GM18517 (cell line): ENCODE results near the gene MCRIP2.
"Not testable (repeated sequence)": the region's sequence is repeated elsewhere in the genome, so short reads cannot be mapped to it uniquely, and the experiment has no call there.

Experiments
- ATAC-seq: cut with Tn5 transposase; IDR thresholded peaks from one replicate; pipeline ENCODE4 v1.9.1; 2021; ENCODE audit warnings: mild to moderate bottlenecking, moderate library complexity; ENCODE audit not compliant: unreplicated experiment

The MCRIP2 gene, protein sequence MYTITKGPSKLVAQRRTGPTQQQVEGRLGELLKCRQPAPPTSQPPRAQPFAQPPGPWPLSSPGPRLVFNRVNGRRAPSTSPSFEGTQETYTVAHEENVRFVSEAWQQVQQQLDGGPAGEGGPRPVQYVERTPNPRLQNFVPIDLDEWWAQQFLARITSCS

DNA sequence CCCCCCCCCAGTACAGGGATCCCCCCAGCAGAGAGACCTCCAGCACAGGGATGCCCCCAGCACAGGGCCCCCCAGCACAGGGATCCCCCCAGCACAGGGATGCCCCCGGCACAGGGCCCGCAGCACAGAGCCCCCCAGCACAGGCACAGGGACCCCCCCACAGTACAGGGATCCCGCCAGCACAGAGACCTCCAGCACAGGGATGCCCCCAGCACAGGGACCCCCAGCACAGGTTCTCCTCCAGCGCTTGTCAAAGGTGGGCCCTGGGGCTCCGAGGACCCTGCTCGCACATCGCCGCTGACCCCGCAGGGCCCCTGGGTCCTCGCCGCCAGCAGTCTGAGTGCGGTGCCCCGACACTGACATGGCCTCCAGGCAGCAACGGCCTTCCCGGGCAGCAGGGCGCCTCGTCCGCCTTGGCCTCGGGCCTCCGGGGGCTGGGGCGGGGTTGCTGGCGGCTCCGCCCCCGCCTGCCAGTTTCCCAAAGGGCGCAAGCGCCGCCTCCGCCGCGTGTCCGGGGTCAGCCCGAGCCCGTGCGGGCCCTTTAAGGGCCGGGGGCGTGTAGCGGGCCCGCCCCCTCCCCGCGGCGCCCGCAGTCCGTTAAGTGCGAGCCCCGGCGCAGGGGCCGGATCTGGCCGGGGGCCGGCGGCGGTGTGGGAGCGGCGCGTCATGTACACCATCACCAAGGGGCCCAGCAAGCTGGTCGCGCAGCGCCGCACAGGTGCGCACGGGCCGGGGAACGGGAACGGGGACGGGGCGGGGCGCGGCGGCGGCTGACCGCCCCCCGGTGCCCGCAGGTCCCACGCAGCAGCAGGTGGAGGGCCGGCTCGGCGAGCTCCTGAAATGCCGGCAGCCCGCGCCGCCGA, at the start of gene MCRIP2:
Gene MCRIP2, plus strand, starts transcription at position 503 of the 863 bp plus-strand sequence. Its CDS starts 164 bp downstream, at position 667.
- peak; percentile 43 for ATAC-seq

DNA sequence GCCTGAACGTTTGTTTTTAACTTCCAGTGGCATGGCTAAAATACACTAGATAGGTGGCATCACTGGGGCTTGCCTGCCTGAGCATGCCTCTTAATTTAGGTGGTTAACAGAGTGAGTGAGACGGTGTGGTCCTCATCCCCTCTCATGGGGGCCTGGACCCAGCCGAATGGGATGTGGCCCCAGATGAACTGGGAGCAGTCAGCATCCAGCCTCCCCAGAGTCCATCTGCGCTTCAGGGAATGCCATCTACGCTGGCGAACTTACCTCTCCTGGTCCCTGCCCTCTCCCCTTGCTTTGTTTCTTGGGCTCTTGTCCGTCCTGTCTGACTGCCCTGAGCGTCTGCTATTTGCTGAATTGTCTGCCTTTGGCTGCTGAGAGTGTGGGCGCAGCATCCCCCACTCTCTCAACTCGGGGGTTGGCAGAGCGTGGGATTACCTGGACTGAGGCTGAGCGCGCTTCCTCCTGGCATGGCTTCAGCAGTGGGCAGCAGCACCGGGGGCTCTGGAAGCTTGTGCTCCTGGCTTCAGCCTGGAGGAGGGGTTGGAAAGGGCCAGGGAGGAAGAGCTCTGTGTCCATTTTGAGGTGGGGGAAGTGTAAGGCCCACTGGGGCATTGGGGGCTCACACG, 49.6 kb upstream of the MCRIP2 start:
- no peak for ATAC-seq

DNA sequence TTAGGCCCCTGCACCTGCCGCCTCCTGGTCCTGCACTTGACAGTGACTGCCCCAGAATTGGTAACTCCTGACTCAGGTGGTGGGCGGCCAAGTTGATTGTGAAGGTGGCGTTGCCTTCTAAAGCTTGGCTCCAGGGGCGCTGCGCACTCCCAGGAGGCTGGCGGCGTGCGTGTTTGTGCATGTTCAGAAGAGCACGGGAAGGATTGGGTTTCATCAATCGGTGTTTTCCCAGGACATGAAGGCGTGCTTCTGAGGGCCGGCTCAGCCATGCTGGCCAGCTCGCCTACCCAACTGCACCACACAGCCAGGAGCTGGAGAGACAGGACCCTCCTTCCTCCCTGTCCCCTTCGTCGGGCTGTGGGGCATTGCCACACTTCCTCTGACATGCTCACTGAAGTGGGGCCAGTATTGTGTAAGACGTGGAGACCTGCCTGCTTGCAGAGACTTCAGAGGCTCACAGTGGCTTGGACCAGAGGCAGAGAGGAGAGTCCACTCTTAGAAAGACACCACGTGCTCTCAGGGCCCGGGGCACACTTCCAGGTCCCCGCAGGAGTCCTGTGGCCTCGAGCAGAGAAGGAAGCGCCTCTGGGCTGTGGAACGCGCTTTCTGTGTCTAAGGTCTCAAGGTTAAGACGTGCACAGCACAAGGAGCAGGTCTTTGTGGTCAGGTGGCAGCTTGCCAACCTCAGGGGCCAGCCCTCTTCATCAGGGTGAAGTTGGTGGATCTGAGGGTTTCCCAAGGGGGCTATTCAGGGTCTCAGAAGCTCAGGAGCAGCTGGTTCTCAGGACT, 48.9 kb upstream of the MCRIP2 start:
- no peak for ATAC-seq

DNA sequence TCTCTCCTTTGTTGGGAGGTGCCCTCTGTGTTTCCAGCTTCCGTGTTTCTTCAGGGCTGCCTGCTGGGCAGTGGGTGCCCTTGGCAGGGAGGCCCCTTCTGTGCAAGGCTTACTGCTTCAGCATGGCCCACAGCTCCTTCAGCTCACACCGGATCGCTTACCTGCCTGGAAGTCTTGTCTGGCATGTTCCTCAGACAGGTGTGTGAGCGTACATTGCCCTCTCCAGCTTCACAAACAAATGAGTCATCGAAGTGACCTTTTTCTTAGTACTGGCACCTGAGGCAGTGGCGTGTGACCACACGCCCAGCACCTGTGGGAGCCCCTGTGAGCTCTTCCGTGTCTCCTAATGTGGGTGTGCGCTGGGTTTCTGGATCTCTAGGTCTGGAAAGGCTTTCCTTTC, 48.2 kb upstream of the MCRIP2 start:
- ATAC-seq: no peak

DNA sequence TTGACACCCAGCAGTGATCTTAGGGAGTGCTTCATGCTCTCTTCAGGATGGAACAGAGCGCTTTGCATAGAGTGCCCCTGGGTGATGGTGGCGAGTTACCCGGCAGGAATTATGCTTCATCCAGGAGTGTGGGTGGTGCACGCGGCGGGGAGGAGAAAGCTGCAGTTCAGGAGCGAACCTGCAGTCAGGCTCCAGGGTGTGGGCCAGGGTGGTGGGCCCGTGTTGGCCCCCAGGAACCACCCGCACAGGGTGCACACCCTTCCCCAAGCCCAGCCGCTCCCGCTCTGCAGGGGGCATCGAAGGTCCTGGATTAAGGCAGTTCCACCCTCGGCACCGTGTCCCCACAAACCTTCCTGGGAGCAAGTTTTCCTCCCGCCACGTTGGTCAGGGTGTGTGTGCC, 47.8 kb upstream of the MCRIP2 start:
- no peak for ATAC-seq

- no peak for ATAC-seq
Measured at GRCh38 chr16:595094-595528, 46.5 kb upstream of the MCRIP2 start.

DNA sequence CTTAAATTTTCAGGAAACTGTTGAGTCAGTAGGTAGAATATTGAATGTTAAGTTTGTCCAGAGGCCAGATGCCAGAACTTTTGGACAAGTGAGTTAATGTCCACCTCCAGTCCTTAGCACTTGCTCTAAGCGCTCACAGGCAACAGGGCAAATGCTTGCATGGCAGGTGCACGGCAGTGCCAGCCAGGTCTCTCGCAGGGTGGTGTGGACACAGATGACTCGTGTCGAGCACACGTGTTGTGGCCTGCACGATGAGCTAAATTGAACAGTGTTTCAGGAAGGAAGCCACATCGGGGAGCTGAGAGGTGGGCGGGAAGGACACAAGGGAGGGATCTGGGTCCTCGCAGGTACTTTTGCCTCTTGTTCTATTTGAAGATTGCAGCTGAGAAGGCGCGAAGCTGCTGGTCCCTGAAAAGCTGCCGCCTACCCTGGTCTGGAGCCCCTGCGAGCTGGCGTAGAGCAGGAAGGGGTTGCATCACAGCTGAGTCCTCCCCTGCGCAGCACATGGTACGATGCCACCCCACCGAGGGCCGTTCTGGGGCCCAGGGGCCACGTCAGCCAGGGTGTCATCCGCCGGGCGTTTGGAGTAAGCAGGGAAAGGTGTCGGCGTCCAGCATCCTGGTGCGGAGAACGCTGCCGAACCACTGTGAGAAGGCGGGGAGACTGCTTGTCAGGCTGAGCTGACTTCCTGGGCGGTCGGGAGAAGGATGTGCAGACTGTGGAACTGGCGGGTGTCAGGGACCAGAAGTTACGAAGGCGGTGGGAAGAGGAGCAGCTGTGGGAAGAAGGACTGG, 45.5 kb upstream of the MCRIP2 start:
- no peak for ATAC-seq

DNA sequence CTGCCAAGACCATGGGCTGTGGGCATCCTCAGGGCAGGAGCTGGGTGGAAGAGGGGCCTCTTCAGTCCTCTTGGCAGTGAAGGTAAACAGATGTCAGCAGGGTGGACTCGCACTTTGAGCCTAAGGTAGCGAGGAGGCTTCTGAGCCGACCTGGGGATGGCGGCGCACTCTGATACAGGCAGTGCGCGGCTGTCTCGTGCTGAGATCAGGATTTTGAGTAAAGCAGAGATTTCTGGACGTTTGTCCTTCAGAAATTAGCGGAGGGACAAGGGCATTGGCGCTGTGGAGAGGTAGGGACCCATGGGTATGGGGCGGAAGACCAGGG, 44.9 kb upstream of the MCRIP2 start:
- ATAC-seq: no peak

- not testable (repeated sequence) for ATAC-seq
Measured at GRCh38 chr16:597655-598054, 44.0 kb upstream of the MCRIP2 start.

DNA sequence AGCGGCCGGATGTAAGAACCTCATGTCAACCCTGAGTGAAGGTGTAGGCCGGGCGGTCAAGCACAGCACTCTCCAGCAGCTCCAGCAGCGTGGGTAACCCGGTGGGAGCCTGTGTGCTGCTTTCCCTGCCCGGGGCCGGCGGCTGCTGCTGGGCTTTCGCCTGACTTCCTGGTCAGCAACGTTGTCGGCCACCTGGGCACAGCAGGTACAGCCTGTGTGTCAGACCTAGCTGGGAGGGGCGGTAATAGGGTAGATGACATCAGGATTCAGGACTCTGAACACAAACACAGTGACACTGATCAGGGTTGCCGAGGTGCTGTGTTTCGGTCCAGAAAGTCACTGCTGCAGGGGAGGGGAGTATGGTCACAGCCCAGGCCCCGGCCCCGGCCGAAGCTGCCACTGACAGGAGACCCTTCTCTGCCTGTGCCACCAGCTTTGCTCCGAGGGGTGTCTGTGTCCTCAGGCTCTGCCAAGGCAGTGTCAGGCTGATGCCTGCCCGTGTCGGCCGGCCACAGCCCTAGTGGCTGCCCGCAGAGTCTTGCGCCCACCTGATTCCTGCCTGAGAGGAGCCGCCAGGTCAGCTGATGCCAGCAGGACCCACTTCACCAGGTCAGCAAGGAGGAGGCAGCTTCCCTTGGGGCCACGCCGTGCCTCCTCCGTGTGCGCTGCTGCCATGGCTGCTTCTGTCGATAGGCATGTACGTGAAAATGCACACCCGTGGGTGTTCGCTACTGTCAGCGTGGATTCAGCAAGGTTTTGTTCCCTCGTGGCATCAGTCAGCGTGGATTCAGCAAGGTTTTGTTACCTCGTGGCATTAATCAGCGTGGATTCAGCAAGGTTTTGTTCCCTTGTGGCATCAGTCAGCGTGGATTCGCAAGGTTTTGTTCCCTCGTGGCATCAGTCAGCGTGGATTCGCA, 42.5 kb upstream of the MCRIP2 start:
- no peak for ATAC-seq

DNA sequence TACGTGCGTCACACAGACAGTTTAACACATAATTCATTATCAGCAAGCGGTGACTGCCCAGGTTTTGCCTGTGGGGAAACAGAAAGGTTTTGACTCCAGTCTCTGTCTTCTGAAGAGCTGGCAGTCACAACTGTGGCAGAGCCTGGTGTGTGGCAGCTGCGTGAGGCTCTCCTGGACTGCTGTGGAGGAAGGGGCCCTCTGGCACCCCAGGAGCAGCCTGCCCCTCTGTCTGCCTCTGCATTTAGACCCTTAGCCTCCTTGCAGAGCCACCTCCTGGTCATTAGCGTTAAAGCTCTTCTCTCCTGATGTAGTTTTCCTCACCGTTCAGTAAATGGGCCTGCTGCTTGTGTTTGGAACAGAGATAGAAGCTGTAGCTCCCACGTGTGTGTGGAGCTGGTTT, 40.8 kb upstream of the MCRIP2 start:
- ATAC-seq: no peak

DNA sequence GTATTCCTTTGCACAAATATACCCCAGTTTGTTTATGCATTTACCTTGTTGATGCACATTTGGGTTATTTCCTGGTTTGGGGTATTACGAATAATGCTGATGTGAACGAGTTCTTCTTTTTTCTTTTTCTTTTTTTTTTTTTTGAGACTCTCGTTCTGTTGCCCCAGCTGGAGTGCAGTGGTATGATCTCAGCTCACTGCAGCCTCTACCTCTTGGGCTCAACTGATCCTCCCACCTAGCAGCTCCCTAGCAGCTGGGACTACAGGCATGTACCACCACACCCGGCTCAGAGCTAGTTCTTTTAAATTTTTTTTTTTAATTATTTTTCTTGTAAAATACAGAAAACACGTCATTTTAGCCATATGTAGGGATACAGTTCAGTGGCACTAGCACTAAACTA, 37.7 kb upstream of the MCRIP2 start:
- ATAC-seq: no peak

- ATAC-seq: no peak
Measured at GRCh38 chr16:606656-607307, 34.8 kb upstream of the MCRIP2 start.

DNA sequence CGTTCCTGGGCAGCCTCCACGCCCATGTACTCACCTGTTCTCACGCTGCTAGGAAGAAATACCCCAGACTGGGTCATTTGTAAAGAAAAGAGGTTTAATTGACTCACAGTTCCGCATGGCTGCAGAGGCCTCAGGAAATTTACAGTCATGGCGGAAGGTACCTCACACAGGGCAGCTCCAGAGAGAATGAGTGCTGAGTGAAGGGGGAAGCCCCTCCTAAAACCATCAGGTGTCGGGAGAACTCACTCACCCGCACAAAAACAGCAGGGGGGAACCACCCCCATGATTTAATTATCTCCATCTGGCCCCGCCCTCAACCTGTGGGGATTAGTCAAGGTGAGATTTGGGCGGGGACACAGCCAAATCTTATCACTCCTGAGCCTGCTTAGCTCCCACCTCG, 33.6 kb upstream of the MCRIP2 start:
- ATAC-seq: no peak

- no peak for ATAC-seq
Measured at GRCh38 chr16:609316-609715, 32.3 kb upstream of the MCRIP2 start.

GRCh38 chr16:609984-610383, 31.6 kb upstream of the MCRIP2 start:
- ATAC-seq: no peak

DNA sequence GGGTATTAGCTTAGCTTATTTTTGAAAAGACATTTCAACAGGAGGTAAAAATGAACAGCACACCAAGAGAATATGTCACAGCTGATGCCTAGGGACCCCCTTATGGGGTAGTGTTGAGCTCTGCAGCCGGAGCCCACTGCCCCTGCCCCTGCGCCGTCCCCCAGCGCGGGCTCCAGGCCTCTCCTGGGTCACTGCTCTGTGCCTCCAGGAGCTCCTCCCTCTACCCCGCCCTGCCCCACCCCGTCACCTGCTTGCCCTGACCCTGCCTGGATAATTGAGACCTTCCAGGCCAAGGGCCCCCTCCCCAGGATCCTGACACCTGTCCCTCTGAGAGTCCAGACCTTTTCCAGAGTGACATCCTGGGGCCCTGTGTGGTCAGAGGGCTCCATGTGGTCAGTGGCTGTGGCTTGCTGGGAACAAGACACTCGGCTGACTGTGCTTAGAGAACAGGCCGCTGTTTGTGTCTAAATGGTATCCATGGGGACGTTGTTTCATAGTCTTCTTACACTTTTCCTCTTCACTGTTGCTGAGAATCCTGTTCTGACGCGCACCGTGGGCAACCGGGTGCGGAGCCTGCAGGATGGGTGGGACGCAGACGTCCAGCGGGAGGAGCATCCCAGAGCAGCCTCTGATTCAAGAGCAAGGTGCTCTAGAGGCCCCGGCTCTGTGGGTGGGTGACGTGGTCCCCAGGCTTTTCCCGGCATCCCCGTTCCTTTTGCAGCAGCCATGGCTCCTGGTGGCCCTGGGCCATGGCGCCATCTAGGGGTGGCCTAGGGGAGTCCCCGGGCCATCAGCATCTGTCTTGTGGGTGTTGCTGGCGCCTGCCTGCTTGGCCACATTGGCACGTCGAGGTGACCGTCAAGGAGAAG, 30.9 kb upstream of the MCRIP2 start:
- ATAC-seq: no peak

- ATAC-seq: no peak
Measured at GRCh38 chr16:615122-615521, 26.5 kb upstream of the MCRIP2 start.
